WERI-Rb-1 (cell line): ENCODE results near the gene WWOX.

Source experiments
- DNase-seq: peaks from one replicate; pipeline ENCODE4 v3.0.0-alpha.2; 2020
- H3K27ac ChIP-seq: fragments of 250-450 bp; sonication (Bioruptor Pico); 2 replicates; pipeline ENCODE4 v1.5.1; 2020; ENCODE audit warnings: mild to moderate bottlenecking, moderate library complexity
- H3K27me3 ChIP-seq: fragments of 250-450 bp; sonication (Bioruptor Pico); 2 replicates; pipeline ENCODE4 v1.5.1; 2021; ENCODE audit warnings: mild to moderate bottlenecking, low read depth, moderate library complexity; ENCODE audit not compliant: insufficient read depth, severe bottlenecking
- H3K36me3 ChIP-seq: fragments of 250-450 bp; sonication (Bioruptor Pico); 2 replicates; pipeline ENCODE4 v1.5.1; 2020; ENCODE audit warnings: mild to moderate bottlenecking, moderate library complexity
- H3K4me3 ChIP-seq: 2 replicates; pipeline ENCODE4 v1.5.1; 2011; ENCODE audit warnings: low read depth, mild to moderate bottlenecking, control low read depth, low read length
- H3K9me3 ChIP-seq: fragments of 250-450 bp; sonication (Bioruptor Pico); 2 replicates; pipeline ENCODE4 v1.5.1; 2021; ENCODE audit warnings: mild to moderate bottlenecking, moderate library complexity; ENCODE audit not compliant: severe bottlenecking
- CTCF ChIP-seq: IDR thresholded peaks from 2 replicates; pipeline ENCODE4 v1.5.1; 2011; ENCODE audit warnings: low read depth, mild to moderate bottlenecking, control low read depth, inconsistent platforms, low read length

The WWOX gene

GRCh38 chr16:78659668-78660217 lies 560.3 kb downstream of the WWOX start:
- DNase-seq = no peak
- Histone ChIP-seq H3K27ac (no peak overlapping the region), H3K27me3 (no peaks in the 10 kb centered on the region), H3K9me3 (no peaks in the 10 kb centered on the region), H3K4me3 (no peak overlapping the region), H3K36me3 (no peaks in the 10 kb centered on the region)
- no peak for TF ChIP-seq CTCF

- Histone ChIP-seq H3K9me3 (no peaks in the 10 kb centered on the region), H3K36me3 (no peaks in the 10 kb centered on the region), H3K4me3 (no peak overlapping the region), H3K27ac (no peak overlapping the region), H3K27me3 (no peaks in the 10 kb centered on the region)
- no peak for TF ChIP-seq CTCF
- DNase-seq = no peak
Measured at GRCh38 chr16:78660795-78661194, 561.3 kb downstream of the WWOX start.

GRCh38 chr16:78663690-78664089 lies 564.2 kb downstream of the WWOX start:
- TF ChIP-seq CTCF = no peak
- no peaks in the 10 kb centered on the region for H3K27me3 ChIP-seq
- H3K36me3 ChIP-seq = no peaks in the 10 kb centered on the region
- no peak overlapping the region for H3K27ac ChIP-seq
- DNase-seq = no peak
- H3K4me3 ChIP-seq = no peak overlapping the region
- no peaks in the 10 kb centered on the region for H3K9me3 ChIP-seq

- Histone ChIP-seq H3K36me3 (no peaks in the 10 kb centered on the region), H3K4me3 (no peak overlapping the region), H3K27ac (no peak overlapping the region), H3K27me3 (no peaks in the 10 kb centered on the region), H3K9me3 (no peaks in the 10 kb centered on the region)
- no peak for DNase-seq
- no peak for TF ChIP-seq CTCF
Measured at GRCh38 chr16:78664811-78665772, 565.6 kb downstream of the WWOX start.

GRCh38 chr16:78666318-78666717 lies 566.9 kb downstream of the WWOX start:
- no peaks in the 10 kb centered on the region for H3K27me3 ChIP-seq
- H3K4me3 ChIP-seq = no peak overlapping the region
- TF ChIP-seq CTCF = no peak
- no peaks in the 10 kb centered on the region for H3K36me3 ChIP-seq
- H3K9me3 ChIP-seq = no peaks in the 10 kb centered on the region
- DNase-seq = peak; percentile 22
- peak overlapping the region; percentile 30 for H3K27ac ChIP-seq
